HG03469 (cell line): Measurements from ENCODE around the gene C6orf120.
A peak's percentile ranks its signal among the peaks of the same experiment; 100 is the strongest.

Experiments used
- ATAC-seq: cut with Tn5 transposase; IDR thresholded peaks from one replicate; pipeline ENCODE4 v1.9.1; 2021; ENCODE audit warnings: mild to moderate bottlenecking, moderate library complexity, moderate number of reproducible peaks; ENCODE audit not compliant: unreplicated experiment

The C6orf120 gene

DNA sequence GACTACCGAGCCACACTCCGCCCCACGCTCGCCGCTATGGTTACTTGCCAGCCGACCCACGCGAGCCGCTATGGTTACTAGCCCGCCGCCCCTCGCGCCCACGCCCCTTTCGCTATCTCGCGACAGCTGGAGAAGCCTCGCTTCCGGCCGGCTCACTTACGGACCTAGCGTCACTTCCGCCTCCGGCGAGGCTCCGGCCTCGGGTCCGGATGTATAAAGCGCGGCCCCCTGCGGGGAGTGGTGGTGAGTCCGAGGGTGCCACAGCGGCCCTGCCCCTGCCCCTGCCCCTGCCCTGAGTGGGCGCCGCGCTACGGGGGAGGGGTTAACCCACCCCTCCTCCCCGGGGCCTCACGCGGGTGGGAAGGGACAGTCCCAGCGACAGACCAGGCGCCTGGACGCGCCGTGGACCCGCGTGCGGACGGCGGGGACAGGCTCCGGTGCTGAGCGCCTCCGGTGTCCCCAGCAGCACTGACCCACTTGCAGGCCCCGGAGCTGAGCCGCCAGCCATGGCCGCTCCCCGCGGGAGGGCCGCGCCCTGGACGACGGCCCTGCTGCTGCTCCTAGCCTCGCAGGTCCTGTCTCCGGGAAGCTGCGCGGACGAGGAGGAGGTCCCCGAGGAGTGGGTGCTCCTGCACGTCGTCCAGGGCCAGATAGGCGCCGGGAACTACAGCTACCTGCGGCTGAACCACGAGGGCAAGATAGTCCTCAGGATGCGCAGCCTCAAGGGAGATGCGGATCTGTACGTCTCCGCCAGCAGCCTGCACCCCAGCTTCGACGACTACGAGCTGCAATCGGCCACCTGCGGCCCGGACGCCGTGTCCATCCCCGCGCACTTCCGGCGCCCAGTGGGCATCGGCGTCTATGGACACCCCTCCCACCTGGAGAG lies at the start of gene C6orf120, which contains the start of gene WDR27:
Gene C6orf120 (plus strand): TSS at position 173 of the 886 bp plus-strand sequence. CDS start 334 bp downstream, at position 507.
Gene WDR27 (minus strand): TSS at position 76 of the 886 bp plus-strand sequence. CDS start 13,024 bp downstream, outside the sequence.
- peak; percentile 90 for ATAC-seq

DNA sequence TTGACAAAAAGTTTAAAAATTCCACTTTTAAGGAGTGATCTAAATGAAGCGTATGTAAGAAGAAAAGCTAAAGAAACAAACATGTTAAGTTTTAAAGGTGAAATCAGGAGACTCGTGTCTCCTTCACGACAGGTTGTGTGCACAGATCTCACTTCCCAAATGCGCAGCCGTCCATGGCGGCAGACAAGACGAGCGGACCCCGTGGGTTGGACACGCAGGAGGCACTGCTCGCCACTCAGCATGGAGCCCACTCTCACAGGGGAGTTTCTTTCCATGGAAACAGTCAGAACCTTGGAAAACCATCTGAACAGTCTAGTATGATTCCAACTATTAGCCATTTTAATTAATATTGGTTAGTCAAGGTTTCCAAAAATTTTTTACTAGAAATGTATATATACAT lies 49.0 kb upstream of the C6orf120 start:
- ATAC-seq: no peak

DNA sequence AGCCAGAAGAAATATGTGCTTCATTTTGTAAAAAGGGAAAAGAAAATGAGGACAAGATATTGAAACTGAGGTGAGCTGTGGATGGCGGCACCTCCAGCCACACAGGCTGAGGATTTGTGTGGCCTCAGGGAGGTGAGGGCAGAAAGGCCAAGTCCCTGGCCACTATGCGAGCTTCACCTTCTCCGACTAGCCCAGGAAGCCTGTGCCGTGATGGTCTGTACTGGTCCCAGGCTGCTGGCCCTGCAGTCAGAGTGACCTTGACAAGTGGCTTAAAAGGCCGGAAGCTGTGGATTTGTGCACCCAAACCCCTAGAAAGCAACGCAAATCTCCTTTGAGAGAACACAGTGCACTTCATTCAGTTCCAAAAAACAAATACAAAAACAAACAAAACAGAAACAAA lies 48.2 kb upstream of the C6orf120 start:
- no peak for ATAC-seq

DNA sequence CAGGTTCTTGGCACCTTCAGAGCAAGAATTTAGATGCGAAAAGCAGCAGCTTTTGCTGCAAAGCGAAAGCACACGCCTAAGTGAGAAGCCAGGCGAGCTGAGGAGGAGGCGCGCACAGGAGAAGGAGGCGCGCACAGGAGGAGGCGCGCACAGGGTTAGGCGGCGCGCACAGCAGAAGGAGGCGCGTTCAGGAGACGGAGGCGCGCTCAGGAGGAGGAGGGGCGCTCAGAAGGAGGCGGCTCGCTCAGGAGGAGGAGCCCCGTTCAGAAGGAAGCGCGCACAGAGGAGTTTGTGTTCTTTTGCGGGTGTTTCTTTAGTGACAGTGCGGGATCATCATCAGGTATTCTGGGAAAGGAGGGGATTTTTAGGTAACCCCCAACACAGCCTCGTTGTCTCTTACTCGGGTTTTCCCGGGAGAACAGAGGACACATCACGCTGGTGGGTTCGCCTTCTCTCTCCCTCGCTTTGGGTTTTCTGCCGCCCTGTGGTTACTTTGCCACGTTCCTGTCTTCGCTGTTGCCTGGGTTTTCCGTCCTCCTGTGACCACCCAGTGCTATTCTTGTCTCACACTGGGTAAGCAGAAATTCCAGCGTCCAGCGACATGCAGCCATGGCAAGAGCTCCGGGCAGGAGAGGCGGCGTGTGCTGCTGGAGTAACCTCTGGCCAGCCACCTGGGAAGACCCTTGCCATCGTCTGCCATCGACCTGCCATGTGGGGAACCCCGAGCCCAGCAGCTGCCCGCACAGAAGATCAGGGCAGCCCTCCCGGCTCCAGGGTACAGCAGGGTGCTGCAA lies 47.1 kb upstream of the C6orf120 start:
- ATAC-seq: peak; percentile 80

DNA sequence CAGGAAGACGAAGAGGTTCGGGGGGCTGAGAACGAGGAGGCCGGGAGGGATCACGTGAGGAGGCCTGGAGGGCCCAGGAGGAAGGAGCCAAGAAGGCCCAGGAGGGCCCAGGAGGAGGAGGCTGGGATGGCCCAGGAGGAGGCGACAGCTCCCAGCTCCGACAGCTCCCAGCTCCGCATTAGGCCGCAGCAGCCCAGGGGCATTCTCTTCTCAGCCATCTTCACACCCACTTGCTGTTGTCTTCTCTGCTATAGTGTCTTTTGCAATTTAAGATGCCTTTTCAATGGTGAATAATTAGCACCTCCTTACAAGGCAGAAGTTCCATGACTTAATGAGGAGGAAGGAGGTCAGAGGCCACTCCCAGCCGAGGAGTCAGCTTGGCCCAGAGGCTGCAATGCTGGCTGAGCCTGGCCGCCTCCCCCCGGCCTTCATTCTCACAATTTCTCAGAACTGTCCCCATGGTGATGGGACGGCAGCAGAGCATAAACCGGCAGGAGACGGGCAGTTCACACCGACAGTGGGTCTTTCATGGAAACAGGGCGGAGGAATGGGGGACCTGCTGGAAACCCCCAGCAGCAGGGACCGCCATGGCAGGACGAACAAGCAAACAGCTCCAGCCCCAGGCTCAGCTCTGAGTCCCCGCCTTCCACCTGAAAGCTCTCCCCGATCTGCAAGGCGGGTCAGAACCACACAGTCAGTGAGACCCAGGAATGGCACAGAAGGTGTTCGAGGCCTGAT lies 45.2 kb upstream of the C6orf120 start:
- ATAC-seq: no peak

DNA sequence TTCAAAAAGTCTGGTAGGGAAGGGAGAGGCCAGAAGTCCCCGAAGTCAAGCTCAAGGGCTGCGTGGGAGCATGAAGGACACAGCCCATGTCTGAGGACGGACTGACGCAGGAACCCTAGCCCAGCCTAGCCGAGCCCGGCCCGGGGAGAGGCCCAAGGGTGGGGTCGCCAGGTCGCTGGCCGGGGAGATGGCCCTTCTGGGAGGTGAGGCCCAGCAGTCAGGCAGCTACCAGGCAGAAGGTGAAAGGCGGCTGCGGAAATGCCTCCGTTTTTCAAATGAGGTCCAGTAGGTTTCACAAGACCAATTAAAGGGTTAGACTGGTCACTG lies 44.7 kb upstream of the C6orf120 start:
- no peak for ATAC-seq

DNA sequence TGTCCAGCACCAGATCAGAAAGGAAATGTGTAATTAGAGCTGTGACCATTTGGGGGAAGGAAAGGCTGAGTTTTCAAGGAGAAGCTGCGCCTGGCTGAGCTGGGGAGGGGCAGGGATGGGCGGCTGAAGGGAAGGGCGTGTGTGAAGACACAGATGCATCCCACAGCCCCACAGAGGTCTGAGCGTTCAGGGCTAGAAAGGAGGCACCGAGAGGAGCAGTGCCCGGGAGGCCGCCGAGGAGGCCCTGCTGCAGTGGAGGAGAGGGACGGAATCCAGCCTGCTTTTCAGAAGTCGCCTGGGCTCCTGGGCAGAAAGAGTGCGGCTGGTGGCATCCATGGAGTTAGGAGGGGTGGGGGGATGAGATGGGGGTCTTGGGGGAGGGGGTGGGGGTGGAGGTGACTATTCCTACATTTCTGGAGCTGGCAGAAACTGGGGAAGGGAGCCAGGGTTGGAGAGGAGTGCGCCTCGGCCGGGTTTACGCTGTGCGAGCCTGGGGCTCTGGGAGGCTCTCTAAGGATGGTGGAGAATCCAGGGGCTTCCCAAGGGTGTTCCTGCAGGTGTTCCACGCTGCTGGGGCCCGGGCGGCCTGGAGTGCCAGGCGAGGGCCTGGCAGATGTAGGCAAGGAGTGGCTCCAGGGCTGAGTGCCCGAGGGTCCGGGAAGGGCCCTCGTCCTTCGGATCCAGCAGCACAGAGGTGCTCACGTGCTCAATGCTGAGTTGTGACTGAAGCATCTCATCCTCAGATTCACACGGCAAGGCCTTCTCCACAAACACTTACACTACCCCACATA lies 41.9 kb upstream of the C6orf120 start:
- no peak for ATAC-seq

DNA sequence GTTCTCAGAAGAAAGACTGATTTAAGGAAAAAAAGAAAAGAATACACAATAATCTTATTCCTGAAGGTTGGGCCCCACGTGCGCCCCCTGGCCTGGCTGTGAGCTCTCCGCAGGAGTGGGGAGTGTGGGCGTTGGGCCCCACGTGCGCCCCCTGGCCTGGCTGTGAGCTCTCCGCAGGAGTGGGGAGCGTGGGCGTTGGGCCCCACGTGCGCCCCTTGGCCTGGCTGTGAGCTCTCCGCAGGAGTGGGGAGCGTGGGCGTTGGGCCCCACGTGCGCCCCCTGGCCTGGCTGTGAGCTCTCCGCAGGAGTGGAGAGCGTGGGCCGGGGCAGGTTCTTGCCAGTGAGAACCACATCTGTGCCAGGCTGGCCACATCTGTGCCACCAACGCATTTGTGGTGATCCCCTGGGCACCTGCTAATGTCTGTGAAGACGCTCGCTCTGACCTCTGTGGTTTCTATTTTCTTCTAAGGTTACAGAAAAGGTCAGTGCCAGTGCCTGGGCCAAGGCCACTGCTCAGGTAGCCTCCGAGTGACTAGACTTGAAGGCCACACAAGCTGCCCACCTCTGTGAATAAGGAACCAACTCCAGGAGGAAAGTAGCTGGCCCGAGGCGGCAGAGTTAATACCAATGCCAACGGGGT lies 41.1 kb upstream of the C6orf120 start:
- no peak for ATAC-seq

DNA sequence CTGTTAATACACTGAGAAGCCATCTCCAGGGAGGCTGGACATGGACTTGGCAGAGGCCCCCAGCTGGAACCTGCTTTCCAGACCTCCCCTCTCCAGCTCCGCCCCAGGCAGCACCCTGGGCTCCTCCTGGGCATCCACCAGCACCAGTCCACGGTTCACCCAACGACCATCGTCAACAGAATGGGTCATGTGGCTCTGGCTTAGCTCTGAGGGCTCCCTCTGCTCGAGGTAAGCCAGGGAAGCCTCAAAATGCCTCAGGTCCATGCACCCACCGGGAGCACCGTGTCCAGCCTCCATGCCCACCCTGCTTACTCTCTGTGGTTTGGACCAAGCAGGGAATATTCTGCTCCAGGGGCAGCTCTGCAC lies 40.6 kb upstream of the C6orf120 start:
- ATAC-seq: no peak

DNA sequence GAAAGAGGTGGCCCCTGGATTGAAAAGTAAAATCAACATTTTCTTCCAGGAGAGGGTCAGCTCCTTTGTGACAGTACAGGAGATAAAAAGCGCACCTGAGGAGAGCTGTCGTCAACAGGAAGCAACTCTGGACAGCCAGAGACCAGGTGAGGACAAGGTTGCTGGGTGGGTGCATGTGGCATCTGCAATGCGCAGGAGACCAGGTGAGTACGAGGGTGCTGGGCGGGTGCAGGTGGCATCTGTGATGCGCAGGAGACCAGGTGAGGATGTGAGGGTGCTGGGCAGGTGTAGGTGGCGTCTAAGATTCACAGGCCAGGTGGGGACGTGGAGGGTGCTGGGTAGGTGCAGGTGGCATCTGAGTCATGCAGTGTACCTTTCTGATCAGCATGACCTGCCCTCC lies 38.5 kb upstream of the C6orf120 start:
- no peak for ATAC-seq

DNA sequence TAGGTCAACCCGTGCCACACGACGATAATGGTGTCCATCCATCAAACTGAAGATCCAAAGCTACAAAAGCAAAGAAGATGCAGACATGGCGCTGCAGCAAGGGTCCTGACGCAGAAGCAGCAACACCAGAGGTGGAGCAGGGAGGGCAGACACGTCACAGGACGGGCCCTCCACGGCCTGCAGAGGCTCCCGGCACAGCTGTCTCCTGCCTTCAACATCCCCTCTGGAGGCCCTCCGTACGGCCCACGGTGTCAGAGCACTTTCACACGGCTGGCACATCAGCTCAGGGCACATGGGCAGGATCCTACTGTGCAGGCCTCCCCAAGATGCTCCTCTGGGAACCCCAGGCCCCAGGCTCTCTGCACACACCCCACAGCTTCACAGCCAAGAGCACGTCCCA lies 37.7 kb upstream of the C6orf120 start:
- no peak for ATAC-seq

DNA sequence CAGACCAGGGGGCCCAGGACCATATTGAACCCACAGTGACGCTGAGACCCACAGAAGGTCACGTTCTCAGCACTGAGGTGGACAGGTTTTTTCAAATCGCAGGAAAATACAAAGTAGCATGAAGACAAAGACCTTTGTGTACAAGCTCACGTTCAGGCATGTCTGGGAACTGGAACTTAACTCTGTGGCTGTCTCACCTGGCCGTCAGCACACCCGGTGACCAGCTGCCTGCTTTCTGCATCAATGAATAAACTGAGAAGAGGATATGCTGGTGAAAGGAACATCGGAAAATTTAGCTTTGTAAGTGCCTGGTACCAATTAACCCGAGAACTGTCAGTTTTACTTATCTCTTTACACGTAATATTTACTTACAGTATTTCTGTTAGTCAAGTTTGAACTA lies 36.6 kb upstream of the C6orf120 start:
- no peak for ATAC-seq

DNA sequence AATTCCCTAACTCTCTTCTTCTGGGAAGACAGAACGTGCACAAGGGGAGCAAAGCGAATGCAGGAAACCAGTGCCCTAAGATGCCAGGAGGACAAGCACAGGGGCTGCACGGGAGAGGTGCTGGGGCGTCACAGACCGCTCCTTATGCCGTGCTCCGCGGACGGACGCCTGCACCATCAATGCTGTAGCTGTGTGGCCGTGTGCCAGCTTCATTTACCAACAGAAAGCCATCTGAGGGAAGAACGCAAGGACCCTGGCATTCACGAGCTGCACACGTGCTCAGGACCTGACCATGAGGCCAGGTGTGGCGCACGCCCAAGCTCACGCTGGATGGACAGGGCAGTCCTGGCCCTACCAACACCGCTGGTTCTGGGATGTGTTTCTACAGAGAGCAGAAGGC lies 35.5 kb upstream of the C6orf120 start:
- no peak for ATAC-seq

DNA sequence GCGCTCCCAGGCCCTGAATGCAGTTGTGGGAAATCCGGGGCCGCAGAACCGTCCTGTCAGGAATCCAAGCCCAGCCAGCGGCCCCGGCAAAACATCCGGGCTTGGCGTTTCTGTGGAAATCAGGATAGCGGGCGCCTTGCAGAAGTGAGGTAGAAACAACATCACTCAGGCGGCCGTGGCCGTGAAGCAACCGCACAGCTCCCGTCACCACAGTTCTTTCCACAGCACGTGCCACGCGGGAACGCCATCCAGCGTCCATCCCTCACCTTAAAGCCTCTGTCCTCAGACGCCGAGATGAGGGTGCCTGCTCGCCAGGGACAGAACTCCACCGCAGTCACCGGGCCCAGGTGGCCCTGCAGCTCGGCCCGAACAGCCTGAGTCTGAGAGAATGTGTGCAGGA lies 34.2 kb upstream of the C6orf120 start:
- no peak for ATAC-seq

DNA sequence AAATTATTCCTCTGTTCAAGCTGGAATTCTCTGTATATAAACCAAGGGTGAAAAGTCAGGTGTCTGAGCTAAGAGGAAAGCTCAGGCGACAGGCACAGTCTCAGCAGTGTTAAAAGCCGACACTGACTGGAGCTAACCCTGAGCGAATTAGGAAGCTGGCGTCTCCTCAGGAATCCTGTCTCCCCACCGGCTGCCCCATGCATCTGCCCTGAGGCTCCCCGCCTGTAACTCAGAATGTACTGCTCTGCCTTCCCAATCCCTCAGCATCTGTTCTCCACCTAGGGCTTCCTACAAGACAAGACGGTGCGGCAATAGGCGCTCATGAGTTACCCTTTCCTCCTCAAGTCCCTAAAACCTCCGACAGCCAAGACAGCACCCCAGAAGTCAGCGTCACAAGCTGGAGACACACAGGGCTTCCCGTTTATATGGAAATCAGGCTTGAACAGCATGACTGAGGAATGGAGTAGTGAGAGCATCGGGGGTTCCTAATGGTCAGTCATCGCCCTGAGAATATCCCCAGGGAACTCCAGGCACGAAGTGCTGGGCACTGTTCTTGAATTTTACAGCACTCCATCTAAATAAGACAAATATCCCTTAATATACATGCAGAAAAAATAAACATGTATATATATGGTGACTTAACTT lies 33.6 kb upstream of the C6orf120 start:
- ATAC-seq: no peak

DNA sequence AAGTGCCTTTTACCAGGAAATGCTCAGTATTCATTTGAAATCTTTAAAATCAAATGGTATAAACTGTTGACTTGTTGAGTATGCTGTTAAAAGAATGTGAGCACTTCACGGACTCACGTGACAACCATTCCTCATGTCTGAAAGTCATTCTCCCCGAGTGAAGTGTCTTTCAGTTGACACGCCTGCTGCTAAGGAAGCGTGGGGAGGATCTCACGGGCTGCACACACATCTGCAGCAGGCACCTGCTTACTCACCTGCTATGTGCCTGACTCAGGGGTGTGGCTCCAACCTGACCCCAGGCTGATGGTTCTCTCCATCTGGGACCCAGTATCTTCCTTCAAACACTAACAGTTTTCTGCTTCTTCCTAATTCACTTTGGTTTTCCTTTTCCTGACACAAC lies 32.8 kb upstream of the C6orf120 start:
- ATAC-seq: no peak

DNA sequence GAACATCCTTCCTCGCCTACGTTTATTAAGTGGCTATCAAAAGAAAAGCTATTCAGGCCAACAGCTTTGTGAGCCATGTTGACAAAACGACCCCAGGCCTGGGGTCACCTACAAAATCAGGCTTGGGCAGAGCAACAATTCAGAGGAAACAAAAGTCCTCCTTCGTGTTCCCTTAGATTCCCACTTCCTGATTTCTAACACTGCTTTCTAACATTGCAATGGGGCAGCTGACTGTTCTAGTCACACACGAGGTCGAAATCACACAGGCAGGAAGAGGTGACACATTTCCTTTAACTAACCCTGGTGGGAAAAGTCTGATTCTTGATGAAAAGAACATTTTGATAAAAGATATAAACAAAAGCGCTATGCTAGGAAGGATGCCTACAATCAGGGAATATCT lies 32.0 kb upstream of the C6orf120 start:
- ATAC-seq: no peak

DNA sequence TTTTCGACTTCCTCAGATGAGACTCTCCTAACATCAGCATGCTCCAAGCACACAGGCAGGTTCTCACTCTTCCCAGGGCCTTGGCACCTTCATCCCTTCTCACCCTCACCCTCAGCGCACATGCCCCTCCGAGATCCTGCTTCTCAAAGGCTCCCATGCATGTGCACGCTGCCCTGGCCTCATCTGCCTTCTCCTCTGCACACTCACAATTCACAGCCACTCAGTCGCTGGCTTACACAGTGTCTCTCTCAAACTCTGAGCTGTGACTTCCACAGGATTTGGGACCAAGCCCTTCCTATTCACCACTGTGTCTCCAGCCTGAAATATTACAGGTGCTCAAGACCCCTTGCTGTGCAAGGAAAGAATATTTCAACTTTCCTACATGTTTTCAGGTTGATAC lies 30.4 kb upstream of the C6orf120 start:
- no peak for ATAC-seq

DNA sequence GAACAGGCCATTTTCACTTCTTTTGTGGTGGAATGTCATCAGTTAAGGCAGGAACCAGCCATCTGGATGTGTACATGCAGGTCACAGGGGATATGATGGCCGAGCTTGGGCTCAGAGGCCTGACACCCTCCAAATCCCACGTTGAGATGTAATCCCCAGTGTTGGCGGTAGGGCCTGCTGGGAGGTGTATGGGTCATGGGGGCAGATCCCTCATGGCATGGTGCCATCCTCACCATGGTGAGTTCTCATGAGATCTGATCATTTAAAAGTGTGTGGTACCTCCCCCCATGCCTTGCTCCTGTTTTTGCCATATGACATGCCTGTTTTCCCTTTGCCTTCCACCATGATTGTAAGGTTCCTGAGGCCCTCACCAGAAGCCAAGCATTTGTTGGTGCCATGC lies 26.9 kb upstream of the C6orf120 start:
- no peak for ATAC-seq

DNA sequence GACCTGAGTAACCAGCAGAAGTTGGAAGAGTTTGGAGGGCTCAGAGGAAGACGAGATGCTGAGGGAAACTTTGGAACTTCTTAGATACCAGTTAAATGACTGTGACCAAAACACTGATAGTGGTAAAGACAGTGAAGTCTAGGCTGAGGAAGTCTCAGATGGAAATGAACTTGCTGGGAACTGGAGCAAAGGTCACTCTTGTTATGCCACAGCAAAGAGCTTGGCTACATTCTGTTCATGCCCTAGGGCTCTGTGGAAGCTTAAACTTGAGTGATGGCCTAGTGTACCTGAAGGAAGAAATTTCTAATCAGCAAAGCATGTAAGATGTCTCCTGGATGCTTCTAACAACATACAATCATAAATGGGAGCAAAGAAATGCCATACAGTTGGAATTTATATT lies 24.8 kb upstream of the C6orf120 start:
- ATAC-seq: no peak
